Daoy (cell line): ENCODE measurements around the gene SNX10. TPM values are rescaled to one million over a fixed set of nuclear protein-coding genes. Genes with fewer than 3 reads are reported as not detected.
A peak's percentile ranks its signal among the peaks of the same experiment; 100 is the strongest.

Experiments
- DNase-seq: peaks from one replicate; pipeline ENCODE4 v3.0.0-alpha.2; 2015; ENCODE audit warnings: low read depth
- total RNA-seq: library from RNA; depleted of rRNA; stranded (reverse); fragments of >200 nt; shearing (Covaris generic); gene quantifications from 2 replicates; pipeline ENCODE4 v1.2.3, GENCODE V29; 2014

The SNX10 gene
- total RNA-seq, 1 experiment from 2014 or later, result 54.2 TPM

DNA sequence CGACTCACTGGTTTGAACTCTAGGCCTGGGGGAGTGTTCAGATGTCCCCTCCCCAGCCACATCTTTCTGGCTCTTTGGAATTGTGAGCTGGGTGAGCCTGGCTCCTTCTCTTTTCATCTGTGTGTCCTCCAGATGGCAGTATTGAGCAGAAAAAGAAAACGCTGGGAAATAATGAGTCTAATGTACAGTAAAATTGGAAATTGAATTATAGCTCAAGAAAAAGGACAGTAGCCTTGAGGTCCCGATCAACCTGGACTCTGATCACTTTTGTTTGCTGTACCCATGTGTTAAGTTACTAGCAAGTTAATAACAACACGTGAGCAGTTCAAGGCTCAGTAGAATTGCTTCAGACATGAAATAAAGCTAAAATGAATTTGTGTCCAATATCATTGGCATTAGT, 77.9 kb downstream of the SNX10 start:
- DNase-seq, result peak; percentile 70

DNA sequence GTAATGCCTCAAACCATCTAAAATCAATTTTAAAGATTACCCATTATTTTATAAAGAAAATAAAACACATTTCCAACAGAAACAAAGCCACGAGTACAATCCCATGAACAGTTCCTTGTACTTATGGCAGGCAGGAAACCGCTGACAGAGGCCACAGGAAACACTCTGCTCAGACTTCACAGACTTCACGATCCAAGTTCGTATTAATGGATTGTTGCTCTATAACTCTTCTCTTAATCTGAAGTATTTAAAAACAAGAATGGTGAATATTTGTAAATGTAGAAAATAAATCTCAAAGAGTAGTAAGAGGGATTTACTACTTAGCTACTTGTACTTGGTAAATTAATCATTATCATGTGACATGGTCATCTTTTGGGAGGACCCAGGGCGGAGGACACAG, 78.3 kb downstream of the SNX10 start:
- DNase-seq, result peak; percentile 30

DNA sequence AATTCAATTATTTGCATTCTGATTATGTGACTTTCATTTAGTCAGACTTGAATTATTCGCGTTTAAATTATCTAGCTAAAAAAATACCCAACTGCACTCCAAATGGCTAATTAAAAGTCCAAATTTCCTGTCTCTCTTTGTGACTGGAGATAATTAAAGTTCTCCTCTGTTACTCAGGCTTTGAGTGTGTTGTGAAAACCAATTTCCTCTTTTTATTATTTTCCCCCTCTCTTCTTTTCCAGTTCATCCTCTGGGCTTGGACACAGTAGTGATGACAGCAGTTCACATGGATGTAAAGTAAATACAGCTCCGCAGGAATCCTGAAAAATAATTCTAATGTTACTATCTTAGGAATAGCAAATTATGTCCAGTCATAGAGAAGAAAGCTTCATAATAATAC, 80.6 kb downstream of the SNX10 start:
- DNase-seq, result no peak

DNA sequence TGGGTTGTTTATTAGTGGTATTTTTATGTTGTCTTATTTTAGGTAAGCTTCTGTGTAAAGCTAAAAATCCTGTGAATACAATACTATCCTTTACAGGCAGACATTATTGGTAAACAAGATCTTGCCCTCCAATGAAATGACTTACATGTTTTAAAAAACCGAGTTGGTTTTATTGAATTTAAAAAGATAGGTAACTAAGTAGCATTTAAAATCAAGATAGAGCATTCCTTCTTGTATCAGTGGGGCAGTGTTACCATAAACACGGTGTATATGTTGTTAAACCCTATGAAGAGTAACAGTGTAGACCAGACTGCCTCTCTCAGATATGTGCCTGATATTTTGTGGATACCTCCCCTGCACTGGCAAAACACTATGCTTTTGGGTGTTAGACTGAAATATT, 81.0 kb downstream of the SNX10 start:
- DNase-seq, result no peak

DNA sequence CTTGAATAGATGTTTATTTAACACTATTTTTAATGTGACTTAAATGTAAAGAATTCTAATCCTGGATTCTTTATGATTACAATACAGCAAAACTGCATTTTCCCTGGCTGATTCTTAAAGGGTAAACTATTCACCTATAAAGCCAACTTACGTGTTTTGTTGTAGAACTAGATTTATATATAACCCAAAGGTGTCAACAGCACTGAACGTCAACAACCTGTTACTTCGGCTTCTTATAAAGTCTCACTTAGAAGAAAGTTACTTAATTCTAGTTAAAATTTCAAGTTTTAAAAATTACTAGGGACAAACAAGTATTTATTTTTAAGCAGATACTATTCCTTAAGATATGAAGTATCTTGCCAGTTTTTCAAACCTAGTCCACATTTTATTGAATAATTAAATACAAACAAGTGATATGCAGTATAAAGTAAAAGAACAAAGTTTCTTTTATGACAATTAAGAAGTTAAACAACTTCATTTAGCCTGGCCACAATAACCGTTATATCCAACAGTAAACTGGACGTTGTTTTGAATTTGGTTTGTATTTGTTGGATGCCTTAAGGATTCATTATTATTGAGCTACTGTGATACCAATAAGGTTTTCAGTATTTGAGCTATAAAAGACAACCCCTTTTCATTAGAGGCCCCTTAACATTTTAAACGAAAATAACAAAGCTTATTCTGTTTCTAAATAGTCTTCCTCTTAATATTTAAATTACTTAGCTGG, 83.1 kb downstream of the SNX10 start:
- DNase-seq, result no peak

DNA sequence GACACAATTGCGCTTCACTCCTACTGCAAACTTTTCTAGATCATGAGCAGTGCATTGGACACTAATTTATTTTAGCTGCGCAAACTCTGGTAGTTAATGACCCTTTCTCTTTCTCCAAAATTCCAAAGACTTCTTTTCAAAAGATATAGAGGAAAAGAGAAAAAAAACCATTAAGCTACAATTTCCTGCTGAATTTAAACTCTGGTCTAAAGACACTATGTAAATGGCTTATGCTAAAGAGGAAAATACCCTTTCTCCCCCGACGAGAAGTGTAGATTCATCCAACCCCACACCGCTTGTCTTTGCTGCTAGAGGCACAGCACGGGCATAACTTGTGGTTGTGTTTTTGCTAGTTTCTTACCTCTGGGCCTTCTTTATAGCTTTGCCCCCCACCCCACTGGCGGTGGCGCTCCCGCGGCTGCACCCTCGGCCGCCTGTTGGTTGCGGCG, 84.1 kb downstream of the SNX10 start:
- no peak for DNase-seq

DNA sequence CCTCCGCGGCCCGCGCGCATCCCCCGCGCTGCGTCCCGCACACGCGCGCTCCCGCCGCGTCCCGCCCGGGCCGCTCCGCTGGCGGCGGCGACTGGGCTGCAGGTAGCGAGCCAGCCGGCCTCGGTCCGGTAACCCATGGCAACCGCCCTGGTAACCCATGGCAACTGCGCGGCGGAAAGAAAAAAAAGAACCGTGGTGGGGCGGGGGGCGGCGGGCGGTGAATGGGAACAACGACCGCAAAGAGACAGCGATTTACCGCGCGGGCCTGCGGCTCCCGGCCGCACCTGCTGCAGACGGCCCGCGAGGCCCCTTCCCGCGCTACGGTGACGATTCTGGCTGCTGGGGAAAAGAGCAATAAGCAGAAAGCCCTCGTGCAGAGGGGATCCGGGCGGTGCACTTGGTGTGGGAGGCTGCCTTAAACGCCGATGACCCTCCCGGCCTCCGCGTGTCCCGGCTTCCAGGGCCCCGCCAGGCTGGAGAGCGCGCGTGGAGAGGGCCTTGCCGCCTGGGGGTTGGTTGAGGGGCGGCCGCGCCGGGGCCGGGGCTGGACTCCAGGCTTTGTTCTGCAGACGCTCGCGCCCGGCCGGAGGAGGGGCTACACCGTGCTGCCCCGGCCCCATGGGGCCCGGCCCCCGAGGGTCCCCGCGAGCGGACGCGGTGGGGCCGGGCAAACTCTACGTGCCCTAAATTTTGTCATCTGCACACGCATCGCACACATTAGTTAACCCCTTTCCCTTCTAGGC, 84.7 kb downstream of the SNX10 start:
- peak; percentile 73 for DNase-seq

DNA sequence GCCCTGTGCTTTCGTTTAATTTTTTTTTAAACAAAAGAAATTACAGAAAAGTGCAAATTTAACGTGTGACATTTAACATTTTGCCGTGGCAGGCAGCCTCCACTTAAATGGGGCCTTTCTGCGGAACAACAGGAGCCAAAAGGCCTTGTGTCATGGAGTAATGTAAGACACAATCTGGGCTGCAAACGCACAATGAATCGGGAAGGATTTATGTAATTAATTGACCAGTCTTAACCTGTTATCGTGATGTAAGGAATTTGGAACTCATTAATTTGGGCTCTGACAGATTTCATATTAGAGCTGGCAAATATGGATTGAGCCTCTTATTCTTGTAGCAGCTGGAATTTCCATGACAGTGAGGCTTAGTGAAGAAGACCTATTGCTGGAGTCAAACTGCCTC, 86.4 kb downstream of the SNX10 start:
- DNase-seq, result no peak

DNA sequence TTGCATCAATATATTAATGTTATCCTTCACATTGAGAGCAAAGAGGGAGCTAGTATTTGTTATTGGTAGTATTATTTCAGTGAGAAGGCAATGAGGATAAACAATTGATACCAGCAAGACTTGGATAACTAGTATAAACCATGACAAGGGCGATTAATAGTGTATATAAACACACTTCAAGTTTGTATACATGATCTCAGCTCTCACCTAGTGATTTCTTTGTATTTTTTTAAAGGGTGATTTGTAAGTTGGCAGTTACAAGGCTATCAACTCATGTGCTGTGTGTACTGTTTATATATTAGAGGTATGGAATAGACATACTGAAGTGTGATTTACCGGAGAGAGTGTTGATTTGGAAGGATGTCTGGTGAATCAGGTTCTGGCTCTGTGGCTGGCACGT, 88.0 kb downstream of the SNX10 start:
- DNase-seq, result no peak

DNA sequence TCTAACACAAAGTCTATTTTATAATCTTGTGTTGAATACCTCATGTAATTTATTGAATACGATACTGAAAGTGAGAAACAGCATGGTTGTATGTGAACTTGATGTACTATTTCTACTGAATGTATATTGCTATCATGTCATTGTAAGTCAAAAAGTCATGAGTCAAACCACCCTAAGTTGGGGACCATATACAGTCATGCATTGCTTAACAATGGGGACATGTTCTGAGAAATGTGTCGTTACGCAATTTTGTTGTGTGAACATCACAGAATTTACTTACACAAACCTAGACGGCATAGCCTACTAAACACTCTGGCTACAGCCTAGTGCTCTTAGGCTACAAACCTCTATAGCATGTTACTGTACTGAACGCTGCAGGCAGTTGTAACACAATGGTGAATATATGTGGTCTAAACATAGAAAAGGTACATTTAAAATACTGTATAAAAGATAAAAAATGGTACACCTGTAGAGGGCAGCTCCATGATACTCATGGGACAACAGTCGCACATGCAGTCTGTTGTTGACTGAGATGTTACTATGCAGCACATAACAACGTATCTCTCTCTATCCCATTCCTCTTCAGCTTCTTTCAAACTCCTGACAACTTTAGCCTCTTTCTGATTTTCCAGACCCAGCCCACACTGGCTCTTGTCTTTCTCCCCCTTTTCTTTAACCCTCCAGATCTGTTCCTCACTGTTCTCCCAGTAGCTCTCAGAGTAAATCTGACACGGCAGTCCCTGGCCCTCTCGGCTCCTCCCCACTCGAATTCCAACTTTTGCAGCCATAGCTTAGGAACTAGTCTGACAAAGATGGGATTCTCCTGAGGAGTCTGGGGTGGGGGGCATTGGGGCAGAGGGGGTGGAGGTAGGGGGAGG, 90.1 kb downstream of the SNX10 start:
- no peak for DNase-seq

DNA sequence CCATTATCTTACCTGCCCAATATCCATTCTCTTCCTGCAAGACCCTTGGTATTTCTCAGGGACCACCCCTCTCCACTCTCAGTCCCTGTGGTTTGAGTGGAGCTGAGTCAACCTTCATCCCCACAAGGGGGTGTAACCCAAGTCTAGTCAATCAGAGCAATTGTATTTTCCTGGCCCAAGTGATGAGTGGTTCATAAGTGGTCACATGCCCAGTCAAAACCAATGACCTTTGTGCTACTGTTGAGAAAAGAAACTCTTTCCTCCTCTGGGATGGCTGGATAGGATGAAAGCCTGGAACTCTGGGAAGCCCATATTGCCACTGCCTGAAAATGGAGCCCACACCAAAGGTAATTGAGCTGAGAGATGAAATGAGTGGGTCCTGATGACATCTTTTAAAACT, 93.6 kb downstream of the SNX10 start:
- no peak for DNase-seq

DNA sequence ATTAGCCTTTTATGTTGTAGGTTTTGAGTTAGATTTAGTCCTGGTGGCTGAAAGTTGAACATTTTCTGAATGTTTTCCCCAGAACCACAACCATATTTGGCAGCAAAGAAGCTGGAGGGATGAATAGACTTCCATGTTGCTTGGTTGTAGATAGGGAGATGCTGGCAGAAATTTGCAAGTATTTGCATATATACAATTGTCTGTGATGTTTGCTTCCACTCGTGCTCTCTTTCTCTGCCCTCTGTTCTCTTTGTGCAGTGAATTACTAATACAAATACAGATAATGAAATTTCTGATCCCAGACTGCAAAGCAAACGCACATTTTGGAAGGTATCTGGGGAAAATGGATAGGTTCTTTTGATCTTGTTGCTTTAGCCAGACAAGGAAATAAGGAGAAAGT, 96.1 kb downstream of the SNX10 start:
- DNase-seq, result no peak

DNA sequence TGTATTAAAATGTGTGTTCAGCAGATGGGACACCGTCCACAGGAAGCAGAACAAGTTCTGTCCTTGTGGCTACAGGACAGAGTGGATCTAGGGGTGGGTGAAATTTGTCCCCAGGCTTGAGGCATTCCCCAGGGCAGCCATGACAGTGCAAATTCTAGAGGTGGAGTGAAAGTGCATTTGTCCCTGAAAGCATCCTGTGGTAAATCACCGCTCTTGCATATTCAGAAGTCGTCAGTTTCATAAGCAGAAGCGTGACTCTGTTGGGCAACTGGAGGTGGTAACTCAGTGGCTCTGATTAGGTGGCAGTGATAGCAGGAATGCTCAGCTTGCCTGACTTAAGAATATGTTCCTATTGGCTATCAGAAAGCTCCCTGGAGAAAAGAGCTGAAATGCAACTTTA, 96.6 kb downstream of the SNX10 start:
- DNase-seq, result no peak

DNA sequence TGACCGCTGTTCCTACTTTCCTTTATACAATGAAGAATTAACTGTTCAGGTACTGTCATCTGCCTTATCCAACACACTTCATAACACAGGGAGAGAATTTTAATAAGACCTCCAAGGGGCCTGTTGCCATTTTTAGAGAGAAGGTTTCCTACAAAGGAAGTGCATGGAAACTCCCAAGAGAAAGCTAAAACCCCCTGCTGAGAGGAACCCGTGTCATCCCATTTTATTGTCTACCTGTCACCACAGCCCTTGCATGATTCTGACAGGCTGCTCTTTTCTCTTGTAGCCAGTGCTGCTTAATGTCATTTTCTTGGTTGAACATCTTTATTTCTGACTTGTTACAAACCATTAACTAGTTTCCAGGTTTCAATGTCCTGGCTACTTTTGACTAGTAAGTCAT, 98.4 kb downstream of the SNX10 start:
- peak; percentile 37 for DNase-seq

DNA sequence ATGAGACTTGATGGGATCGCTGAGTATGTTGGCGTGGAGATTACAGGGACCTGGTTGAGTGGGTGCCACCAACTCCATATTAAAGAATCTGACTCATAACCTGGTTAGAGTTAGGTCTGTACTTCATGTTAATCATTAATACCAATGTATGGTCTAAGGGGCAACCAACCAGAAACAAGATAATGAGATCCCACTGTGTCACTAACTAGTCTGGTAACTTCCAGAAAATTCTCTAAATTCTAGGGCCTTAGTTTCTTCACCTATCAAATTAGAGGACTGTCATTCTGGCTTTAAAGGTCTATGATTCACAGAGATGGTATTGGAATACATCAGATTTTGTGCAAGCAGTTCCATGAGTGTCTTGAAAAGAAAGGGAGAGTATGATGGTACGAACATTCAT, 102.2 kb downstream of the SNX10 start:
- no peak for DNase-seq

DNA sequence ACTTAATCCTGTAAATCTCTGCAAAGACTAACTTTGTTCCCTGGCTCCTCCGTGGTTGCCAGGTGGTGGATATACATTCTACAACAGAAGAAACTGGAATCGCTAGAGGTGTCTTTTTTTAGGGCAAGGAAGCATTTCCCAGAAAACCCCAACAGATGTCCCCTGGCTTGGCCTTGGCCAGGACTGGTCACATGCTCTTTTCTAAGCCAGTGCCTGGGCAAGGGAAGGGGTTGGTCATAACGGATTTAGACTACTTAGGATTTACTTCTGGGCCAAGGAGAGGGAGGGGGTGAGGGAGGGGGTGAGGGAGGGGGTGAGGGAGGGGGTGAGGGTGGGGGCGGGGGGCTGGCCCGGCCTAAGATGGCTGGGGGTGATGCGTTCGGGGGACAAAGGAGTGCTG, 105.7 kb downstream of the SNX10 start:
- no peak for DNase-seq

DNA sequence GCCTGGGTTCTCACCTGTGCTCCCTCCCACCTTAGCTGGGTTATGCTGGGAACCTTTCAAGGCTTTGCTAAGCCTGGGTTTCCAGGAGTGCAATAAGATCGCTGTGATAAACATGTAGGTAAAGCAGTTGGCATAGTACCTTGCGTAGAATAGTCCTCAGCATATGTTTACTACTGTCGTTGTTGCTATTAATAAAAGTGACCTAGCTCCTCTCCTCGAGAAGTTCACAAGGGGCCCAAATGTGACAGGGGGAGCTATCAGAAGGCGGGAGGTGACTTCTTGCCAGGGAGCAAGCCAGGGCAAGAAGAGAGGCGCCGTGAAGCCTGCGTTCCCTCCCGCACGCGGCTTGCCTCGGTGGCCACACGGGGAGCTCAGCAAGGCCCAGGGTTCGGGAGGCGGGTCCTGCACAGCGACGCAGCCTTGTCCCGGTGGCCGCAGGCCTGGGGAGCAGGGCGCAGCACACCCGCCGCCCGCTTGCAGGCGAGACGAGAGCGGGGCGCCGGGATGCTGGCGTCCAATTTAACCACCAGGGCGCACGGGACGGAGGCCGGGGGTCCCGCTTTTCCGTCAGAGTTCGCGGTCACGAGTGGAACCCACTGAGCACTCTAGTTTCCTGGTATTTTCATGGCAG, 106.2 kb downstream of the SNX10 start:
- DNase-seq, result peak; percentile 62

DNA sequence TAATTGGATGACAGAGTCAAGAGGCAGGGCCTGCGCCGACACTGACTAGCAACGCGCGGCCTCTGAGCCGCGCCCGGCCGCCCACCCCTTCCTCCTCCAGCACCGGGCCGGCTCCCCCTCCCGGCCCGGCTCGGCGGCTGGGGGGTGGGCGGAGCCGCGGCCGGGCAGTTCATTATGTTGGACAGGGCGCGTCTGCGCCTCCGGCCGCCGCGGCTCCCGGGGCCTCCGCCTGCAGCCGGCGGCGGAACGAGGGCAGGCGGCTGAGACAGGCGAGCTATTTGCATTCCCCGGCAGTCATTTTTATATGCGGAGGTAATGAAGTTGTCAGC, 106.7 kb downstream of the SNX10 start:
- peak; percentile 87 for DNase-seq

DNA sequence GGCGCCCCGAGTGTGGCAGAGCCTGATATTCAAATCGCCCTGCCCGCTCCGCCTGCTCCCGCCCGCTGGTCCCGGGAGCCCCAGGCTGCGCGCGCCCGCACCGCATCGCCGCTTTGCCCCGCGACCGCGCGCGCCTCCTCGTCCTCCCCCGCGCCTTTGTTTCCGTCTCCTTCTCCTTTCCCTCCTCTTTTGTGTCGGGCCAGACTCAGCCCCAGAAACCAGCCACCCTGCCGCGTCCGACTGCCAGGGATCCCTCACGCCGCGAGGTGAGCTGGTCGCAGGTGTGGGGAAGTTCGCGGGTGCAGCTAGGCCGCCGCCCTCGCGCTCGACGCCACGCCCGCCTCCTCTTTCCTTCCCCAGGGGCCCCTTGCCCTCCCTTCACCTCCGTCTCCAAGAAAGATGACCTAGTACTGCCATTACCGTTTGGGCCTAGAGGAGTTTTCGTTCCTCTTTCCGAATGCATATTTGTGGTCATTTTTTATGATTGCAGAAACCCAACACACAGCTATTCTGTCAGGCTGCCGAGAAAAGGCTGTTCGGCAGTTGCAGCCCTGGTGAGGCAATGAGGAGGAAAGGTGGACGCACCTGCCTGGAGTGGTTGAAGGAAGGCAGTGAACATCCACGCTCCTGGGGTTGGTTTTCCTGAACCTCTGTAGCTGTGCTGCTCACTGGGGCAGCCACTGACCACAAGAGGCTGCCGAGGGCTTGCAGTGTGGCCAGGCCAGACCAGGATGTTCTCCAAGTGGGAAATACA, 107.3 kb downstream of the SNX10 start:
- DNase-seq, result peak; percentile 81

DNA sequence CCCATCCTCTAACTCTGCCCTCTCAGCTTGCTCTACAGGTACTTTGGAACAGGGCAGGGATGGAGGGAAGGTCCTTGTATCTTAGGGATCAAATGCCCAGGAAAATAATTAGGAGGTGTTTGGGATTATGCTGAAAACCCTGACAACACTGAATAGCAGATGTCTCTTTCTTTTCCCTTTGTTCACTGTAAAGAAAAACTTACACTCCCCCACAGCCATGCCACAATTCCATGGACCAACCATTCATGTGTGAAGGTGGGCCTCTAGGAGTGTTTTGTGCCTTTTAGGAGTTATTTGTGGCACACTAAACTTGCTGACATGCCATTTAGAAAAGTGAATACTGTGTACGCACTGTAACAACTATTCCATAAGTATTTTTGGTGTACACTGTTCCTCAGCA, 108.1 kb downstream of the SNX10 start:
- DNase-seq, result no peak

DNA sequence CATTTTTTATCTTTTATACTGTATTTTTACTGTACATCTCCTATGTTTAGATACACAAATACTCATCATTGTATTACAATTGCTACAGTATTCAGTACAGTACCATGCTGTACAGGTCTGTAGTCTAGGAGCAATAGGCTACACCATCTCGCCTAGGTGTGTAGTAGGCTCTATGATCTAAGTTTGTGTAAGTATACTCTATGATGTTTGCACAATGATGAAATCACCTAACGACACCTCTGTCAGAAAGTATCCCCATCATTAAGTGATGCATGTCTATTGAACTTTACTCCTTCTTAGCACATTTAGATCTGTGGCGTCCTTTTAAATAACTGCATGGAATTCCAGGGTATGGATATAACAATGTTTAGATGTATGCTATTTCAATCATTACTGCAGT, 112.0 kb downstream of the SNX10 start:
- no peak for DNase-seq
